Measurements from ENCODE around the gene PREX1.

PREX1 gene

DNA sequence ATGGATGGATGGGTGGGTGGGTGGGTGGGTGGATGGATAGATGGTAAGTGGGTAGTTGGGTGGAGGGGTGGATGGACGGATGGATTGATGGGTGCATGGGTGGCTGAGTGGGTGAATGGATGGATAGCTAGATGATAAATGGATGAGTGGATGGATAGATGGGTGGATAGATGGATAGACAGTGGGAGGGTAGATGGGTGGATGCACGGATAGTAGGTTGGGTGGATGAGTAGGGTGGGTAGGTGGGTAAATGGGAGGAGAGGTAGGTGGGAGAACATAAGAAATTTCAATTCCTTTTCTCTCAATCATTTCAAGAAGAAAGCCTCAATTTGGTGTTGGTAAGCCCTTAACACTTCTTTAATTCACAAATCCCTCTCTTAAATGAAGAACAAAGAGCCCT lies 186.9 kb downstream of the PREX1 start:
- Mint-ChIP-seq H3K4me1 (peaks cover 3% of the 10 kb centered on the region), H3K36me3 (ENCODE audit: low read depth) (peaks cover 36% of the 10 kb centered on the region), H3K27ac (no peak overlapping the region), H3K4me3 (no peak overlapping the region), H3K9me3 (no peaks in the 10 kb centered on the region), H3K27me3 (no peaks in the 10 kb centered on the region)
- DNase-seq (no peak), ATAC-seq (no peak)

DNA sequence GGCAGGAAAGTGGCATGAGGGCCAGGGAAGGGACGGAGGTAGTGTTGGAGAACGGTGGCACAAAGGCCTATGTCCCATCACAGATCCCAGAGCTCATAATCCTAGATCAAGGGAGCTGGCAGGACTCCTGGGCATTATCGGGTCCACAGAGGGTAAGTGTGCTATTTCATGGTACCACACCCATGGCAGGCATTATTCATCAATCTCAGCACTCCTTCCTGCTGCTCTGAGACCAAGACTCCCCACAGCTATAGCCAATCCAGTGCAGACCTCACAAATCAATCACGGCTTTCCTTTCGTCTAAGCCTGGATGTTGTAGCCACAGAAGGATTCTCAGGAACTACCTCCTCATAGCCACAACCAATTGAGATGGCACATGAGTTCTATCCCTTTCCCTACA lies 187.9 kb downstream of the PREX1 start:
- no peak for ATAC-seq
- Mint-ChIP-seq H3K27me3 (no peaks in the 10 kb centered on the region), H3K4me1 (peaks cover 3% of the 10 kb centered on the region), H3K9me3 (no peaks in the 10 kb centered on the region), H3K36me3 (ENCODE audit: low read depth) (peaks cover 32% of the 10 kb centered on the region), H3K4me3 (no peak overlapping the region), H3K27ac (peak overlapping the region; percentile 7)
- DNase-seq = no peak

DNA sequence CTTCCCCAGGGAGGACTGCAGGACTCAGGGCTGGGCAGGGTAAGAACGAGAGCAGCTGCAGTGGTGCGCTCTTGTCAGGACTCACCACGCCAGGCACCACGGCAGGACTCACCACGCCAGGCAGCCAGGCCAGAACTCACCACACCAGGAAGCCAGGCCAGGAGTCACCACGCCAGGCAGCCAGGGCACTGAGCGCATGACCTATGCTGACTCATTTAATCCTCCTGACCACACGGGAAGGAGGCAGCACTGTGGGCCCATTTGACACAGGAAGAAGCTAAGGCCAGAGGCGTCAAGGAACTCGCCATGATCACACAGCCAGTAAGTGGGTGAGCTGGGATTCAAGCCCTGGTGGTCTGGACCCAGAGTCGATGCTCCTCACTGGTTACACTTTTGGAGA lies 189.3 kb downstream of the PREX1 start:
- Mint-ChIP-seq H3K27me3 (no peaks in the 10 kb centered on the region), H3K9me3 (no peaks in the 10 kb centered on the region), H3K27ac (peak overlapping the region; percentile 73), H3K36me3 (ENCODE audit: low read depth) (peaks cover 36% of the 10 kb centered on the region), H3K4me3 (no peak overlapping the region), H3K4me1 (peaks cover 3% of the 10 kb centered on the region)
- DNase-seq = no peak
- ATAC-seq = peak; percentile 39

DNA sequence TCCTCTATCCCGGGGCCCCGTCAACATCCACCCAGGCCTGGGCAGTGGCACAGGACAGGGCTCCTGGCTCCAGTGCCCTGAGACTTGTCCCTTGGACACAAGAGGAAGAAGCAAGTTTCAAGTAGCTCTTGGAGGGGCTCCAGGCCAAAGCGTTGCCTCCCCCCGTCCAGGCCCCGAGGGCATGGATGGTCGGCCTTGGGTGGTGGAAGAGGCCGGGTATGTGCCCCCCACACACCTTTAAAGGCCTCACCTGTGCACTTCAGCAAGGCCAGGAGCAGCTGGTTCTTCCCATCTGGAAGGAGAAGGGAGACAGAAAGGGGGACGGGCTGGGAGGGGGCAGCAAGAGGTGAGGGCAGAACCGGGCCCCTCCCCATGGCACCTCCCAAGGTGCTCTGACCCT lies 190.3 kb downstream of the PREX1 start:
- ATAC-seq = no peak
- Mint-ChIP-seq H3K4me1 (peaks cover 5% of the 10 kb centered on the region), H3K27me3 (no peaks in the 10 kb centered on the region), H3K27ac (no peak overlapping the region), H3K36me3 (ENCODE audit: low read depth) (peaks cover 43% of the 10 kb centered on the region), H3K4me3 (no peak overlapping the region), H3K9me3 (no peaks in the 10 kb centered on the region)
- DNase-seq = no peak

DNA sequence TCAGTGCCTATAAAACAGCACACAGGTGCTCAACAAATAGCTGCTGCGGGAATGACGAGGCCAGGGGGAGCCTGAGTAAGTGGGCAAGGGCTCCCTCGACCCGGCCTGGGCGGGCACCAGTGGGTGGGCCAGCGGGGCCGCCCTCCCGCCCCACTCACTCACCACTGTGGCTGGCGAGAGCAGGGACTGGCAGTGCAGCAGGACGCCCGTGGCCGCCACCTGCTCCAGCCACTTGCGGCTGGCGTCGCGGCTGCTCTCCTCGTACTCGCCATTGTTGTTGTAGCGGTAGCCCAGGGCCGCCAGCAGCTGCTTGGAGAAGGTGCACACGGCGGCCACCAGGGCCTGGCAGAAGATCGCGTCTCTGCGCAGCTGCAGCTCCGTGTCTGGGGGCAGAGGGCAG lies 191.5 kb downstream of the PREX1 start:
- ATAC-seq (no peak), DNase-seq (no peak)
- Mint-ChIP-seq H3K9me3 (no peaks in the 10 kb centered on the region), H3K36me3 (ENCODE audit: low read depth) (peaks cover 43% of the 10 kb centered on the region), H3K27me3 (no peaks in the 10 kb centered on the region), H3K4me1 (peaks cover 5% of the 10 kb centered on the region), H3K4me3 (no peak overlapping the region), H3K27ac (no peak overlapping the region)

DNA sequence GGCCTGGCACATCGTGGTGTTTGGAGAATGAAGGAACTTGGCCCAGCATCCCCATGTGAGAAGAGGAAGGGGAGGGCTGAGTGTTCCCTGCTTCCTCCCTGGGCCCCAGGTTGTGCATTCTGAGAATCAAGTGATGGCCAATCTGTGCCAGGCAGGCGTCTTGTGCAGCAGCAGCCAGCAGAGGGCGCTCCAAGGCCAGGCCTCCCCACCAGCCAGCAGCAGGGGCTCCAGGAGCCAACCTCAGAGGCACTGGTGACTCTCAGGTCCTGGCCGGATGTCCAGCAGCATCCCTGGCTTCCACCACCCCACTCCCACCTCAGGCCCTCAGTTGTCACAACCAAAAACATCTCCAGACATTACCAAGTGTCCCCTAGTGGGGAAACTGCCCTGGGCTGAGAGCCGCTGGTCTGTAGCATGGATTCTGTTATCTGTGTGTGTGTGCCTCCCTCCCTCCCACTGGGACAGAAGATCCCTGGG lies 192.0 kb downstream of the PREX1 start:
- peak; percentile 41 for ATAC-seq
- H3K36me3 Mint-ChIP-seq (ENCODE audit: low read depth) = peaks cover 38% of the 10 kb centered on the region
- peak; percentile 83 for DNase-seq
- H3K4me3 Mint-ChIP-seq = no peak overlapping the region
- H3K4me1 Mint-ChIP-seq = peaks cover 5% of the 10 kb centered on the region
- H3K27me3 Mint-ChIP-seq = no peaks in the 10 kb centered on the region
- H3K9me3 Mint-ChIP-seq = no peaks in the 10 kb centered on the region
- peak overlapping the region; percentile 68 for H3K27ac Mint-ChIP-seq

DNA sequence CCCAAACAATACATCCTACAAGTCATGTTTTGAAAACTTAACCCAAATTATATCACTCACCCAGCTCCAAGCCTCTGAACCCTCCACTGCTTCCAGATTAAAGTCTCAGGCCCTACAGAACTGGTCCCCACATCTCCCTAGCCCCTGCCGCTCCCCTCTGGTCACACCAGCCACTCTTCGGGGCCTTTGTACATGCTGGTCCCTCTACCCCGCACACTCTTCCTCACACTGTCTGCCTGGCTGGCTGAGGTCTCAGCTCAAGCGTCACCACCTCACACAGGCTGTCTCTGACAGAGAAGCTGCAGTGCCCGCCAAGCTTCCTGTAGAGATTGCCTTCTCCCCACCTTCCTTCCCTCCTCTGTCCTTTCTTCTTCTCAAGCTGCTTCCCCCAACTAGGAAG lies 192.4 kb downstream of the PREX1 start:
- Mint-ChIP-seq H3K27me3 (no peaks in the 10 kb centered on the region), H3K4me3 (no peak overlapping the region), H3K4me1 (peaks cover 5% of the 10 kb centered on the region), H3K27ac (peak overlapping the region; percentile 68), H3K36me3 (ENCODE audit: low read depth) (peaks cover 35% of the 10 kb centered on the region), H3K9me3 (no peaks in the 10 kb centered on the region)
- no peak for ATAC-seq
- no peak for DNase-seq

DNA sequence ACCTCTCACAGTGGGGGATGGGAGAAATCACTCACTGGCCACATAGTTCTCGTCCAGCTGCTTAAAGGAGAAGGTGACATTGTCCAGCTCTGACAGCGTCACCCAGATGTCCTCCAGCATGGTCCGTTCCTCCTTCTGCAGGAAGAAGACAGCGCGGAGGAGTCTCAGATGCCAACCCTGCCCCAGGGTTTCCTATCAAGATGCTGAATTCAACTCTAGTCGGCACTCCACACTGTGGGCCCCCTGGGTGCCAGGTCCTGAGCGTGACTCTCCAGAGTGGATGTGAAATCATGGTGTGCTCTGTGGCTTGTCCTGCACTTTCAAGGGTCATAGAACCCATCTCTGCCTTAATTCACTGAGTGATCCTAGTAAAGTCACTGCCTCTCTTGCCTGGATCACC lies 193.2 kb downstream of the PREX1 start:
- Mint-ChIP-seq H3K36me3 (ENCODE audit: low read depth) (peaks cover 33% of the 10 kb centered on the region), H3K27me3 (no peaks in the 10 kb centered on the region), H3K27ac (no peak overlapping the region), H3K4me1 (peaks cover 5% of the 10 kb centered on the region), H3K4me3 (no peak overlapping the region), H3K9me3 (no peaks in the 10 kb centered on the region)
- ATAC-seq = no peak
- no peak for DNase-seq

DNA sequence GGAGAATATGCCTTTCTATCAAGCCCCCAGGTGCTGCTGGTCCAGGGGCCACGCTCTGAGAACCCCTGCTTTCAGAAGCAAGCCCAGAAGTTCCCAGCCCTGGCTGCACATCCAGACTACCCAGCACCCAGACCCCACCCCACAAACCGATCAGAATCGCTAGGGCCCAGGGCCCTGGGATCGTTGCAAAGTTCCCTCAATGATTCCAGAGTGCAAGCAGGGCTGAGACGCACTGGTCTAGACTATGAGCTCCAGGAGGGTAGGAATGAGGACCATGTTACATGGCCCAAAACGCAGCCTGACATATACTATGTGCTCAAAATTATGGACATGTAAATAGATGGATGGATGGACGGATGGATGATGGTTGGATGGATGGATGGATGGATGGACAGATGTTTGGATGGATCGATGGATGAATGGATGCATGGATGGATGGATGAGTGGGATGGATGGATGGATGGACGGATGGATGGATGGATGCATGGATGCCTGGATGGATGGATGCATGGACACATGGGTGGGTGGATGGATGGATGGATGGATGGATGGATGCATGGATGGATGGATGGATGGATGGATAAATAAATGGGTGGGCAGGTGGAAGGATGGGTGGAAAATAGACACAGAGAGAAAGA lies 194.1 kb downstream of the PREX1 start:
- no peaks in the 10 kb centered on the region for H3K9me3 Mint-ChIP-seq
- H3K27me3 Mint-ChIP-seq = no peaks in the 10 kb centered on the region
- DNase-seq (no peak), ATAC-seq (no peak)
- H3K4me1 Mint-ChIP-seq = peaks cover 4% of the 10 kb centered on the region
- no peak overlapping the region for H3K4me3 Mint-ChIP-seq
- H3K36me3 Mint-ChIP-seq (ENCODE audit: low read depth) = peaks cover 28% of the 10 kb centered on the region
- no peak overlapping the region for H3K27ac Mint-ChIP-seq

DNA sequence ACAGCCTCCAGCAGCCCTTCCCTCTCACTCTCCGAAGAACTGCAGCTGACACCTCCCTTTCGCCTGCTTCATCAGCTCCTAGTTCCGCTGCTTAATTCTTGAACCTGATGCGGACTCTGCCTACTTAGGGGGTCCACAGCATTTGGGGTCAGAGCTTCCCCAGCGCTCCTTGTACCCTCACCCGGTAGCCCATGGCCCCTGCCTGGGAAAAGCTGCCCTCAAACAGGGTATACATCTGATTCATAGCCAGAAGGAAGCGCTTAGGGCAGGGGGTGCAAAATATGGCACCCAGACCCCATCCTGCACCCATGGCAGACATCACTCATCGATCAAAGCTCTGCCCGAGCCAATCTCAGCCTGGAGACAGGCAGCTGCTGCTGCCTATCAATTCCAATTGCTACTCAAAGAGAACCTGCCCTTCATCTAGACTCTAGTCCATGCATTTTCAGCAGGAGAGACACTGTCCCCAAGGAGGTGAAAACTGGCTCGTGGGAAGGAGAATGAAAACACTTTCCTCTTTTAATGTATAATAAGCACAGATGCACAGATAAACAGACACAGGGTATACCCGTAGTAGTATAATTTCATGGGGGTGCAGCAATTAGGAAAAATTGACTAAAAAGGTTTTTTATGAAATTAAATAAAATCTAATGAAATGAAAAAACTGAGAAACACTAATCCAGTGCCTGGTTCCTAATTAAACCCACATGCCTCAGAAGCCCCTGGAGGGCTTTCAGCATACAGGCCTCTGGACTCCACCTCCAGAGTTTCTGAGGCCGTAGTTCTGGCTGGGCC lies 194.8 kb downstream of the PREX1 start:
- H3K4me1 Mint-ChIP-seq = peaks cover 2% of the 10 kb centered on the region
- ATAC-seq = no peak
- H3K36me3 Mint-ChIP-seq (ENCODE audit: low read depth) = peaks cover 26% of the 10 kb centered on the region
- DNase-seq = no peak
- H3K27ac Mint-ChIP-seq = peak overlapping the region; percentile 17
- no peaks in the 10 kb centered on the region for H3K27me3 Mint-ChIP-seq
- no peaks in the 10 kb centered on the region for H3K9me3 Mint-ChIP-seq
- H3K4me3 Mint-ChIP-seq = no peak overlapping the region

DNA sequence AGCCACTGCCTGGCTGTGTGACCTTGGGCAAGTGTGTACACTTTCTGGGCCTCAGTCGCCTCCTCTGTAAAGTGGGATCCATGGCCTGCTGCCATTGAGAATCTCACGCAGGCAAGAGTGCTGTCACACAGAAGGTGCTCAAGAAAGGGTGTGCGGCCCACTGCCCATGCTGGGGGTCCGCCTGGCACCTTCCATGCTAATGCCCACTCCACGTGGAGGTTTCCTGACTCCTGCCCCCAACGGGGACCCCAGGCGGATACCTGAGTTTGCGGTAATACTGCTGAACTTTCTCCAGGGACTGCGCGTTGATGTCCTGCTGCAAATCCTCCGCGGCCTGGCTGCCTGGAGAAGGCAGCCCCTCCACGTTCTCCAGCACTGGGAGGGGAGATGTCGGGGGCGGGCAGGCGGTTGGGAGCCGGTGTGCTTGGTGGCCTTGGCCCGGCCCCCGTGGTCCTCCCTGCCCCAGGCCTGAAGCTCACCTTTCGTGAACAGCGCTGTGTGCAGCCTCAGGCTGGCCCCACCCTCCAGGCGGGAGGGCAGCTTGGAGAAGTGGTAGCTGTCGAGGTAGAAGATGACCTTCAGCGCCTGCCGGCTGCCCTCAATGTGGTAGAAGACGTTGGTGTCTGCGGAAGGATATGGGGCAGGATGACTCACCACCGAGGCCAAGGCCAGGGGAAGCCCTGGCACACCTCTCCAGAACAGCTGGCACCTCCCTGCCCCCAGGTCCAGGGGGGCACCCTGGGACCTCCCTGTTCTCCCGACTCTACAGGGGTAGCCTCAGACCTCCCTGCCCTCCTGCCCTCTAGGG lies 195.6 kb downstream of the PREX1 start:
- Mint-ChIP-seq H3K27ac (no peak overlapping the region), H3K9me3 (no peaks in the 10 kb centered on the region), H3K27me3 (no peaks in the 10 kb centered on the region), H3K4me1 (peaks cover 3% of the 10 kb centered on the region), H3K4me3 (no peak overlapping the region), H3K36me3 (ENCODE audit: low read depth) (peaks cover 26% of the 10 kb centered on the region)
- peak; percentile 51 for ATAC-seq
- DNase-seq = no peak

DNA sequence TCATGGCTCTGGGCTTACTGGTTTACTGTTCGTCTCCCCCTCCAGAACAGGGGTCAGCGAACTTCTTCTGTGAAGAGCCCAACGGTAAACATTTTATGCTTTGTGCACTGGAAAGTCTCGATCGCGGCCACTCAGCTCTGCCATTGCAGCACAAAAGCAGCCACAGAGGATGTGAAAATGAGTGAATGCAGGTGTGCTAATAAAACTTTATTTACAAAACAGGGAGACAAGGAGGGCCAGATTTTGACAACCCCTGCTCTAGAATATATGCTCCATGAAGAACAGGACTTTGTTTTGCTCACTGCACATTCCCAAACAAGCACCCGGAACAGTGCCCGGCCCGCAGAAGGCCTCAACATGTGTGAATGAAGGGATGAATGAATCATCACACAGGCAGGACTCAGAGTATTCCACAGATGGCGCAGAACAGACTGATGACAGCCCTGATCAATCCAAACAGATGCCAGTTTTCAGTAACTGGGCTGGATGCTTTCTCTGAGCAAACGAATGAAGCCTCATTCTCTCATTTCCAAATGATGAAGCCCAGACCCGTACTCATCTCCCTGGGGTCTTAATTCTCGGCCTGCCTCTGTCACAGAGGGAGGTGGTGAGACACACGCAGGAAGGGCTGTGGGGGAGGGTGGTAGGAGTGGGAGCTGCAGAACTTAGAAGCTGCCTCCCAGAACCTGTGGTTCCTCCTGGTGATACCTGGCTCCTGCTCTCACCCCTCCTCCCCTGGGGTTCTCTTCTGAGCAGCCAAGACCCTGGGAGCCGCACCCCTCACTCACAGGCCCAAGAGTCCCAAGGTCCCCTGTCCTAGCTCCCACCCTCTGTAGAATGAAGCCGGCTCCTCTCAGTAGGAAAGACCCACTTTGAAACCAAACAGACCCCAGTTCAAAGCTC lies 196.4 kb downstream of the PREX1 start:
- no peak for ATAC-seq
- no peak for DNase-seq
- H3K4me1 Mint-ChIP-seq = peaks cover 12% of the 10 kb centered on the region
- peaks cover 29% of the 10 kb centered on the region for H3K36me3 Mint-ChIP-seq (ENCODE audit: low read depth)
- H3K4me3 Mint-ChIP-seq = no peak overlapping the region
- no peaks in the 10 kb centered on the region for H3K9me3 Mint-ChIP-seq
- no peaks in the 10 kb centered on the region for H3K27me3 Mint-ChIP-seq
- peak overlapping the region; percentile 18 for H3K27ac Mint-ChIP-seq

DNA sequence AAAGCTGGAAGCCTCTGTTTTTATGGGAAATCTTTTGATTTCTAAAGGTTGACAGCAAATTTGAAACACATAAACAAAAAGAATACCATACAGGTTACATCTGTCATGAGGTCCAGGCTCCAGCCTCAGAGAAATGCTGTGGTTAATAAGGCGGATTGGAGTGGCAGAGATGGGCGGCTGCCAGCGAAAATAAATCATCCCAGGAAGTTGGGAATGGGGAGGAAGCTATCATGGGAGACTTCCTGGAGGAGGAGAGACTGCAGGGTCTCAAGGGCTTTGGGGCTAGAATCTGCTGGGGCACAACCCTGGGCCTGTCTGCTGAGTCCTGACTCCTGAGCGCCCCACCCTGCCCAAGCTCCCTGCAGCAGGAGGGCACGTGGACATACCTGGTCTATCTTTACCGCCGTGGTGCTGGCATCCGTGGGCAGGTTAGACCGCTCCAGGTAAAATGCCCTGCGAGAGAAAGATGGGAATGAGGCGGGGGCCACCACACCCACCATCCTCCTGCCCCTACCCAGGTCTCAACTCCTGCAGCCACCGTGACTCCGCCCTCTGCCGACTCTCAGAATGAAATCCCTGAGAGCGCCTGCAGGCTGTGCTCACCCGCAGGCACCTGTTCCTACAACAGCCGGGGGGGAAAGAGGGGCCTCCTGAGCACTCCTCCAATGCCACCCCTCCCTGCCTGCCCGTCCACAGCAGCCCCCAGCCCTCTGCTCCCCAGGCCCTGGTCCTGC lies 197.3 kb downstream of the PREX1 start:
- Mint-ChIP-seq H3K27me3 (no peaks in the 10 kb centered on the region), H3K9me3 (no peaks in the 10 kb centered on the region), H3K4me3 (no peak overlapping the region), H3K36me3 (ENCODE audit: low read depth) (peaks cover 37% of the 10 kb centered on the region), H3K4me1 (peaks cover 12% of the 10 kb centered on the region), H3K27ac (no peak overlapping the region)
- DNase-seq (no peak), ATAC-seq (no peak)
